ENCODE data around the gene SCGN. TPM values are rescaled to one million over a fixed set of nuclear protein-coding genes. Genes with fewer than 3 reads are reported as not detected.

The SCGN gene
- total RNA-seq, 1 experiment from 2014 or later: not detected

DNA sequence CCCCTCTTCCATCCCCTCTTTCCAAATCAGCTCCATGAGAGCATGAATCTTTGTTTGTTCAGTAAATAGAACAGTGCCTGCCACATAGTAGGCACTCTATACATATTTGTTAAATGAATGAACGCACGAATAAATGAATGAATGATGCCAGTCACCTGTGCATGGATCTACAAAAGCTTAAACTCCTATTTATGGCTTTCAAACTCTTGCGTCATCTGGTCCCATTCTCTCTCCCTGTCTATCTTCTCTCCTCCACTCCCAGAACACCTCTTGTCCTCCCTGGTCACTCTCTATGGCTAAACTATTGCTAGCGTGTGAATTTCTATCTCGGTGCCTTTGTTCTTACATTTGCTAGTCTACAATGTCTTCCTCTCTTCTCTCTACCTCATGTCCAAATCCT is 24.8 kb downstream of the SCGN start:
- no peaks in the 10 kb centered on the region for H3K9me3 ChIP-seq (ENCODE audit: control insufficient read depth, insufficient read depth, low read depth, low read length)
- POLR2A ChIA-PET: no interaction called here
- H3K36me3 ChIP-seq (ENCODE audit: control insufficient read depth, insufficient read depth, low read length): no peaks in the 10 kb centered on the region
- no TSS peak for BruUV-seq (replicated peaks)
- CTCF ChIA-PET: no interaction called here
- no peak for TF ChIP-seq SIN3A (IDR thresholded peaks at IDR 0.05; ENCODE audit: borderline replicate concordance, insufficient read depth, low read depth, low read length)
- TF ChIP-seq CTCF (IDR thresholded peaks at IDR 0.05): no peak
- no peak for TF ChIP-seq REST (IDR thresholded peaks at IDR 0.05; ENCODE audit: insufficient read depth in 1 of 2, low read depth in 2 of 2, low read length in 1 of 2)
- no peak for TF ChIP-seq TCF7L2 (IDR thresholded peaks at IDR 0.05; ENCODE audit: low read depth, low read length)
- no peak for TF ChIP-seq POLR2AphosphoS5 (IDR thresholded peaks at IDR 0.05; ENCODE audit: low read depth, low read length)
- DNase-seq (ENCODE audit: low read depth, low spot score) (no peak), ATAC-seq (no peak)
- in situ Hi-C loops (cut with HindIII; ENCODE audit: low pct_unique_long_range_greater_than_20kb, low sequenced_read_pairs) (no loop called here), intact Hi-C loops (cut with micrococcal nuclease; ENCODE audit: unreplicated experiment) (no loop called here)
- no peak overlapping the region for H3K4me3 ChIP-seq (ENCODE audit: low read depth in 2 of 2, low read length in 2 of 2)
- no peaks in the 10 kb centered on the region for H3K4me1 ChIP-seq (ENCODE audit: control insufficient read depth, insufficient read depth, low read length)
- peaks cover 3% of the 10 kb centered on the region; the same call in 1 of the 2 replicates for H3K27me3 ChIP-seq (ENCODE audit: control insufficient read depth, insufficient read depth, low read length)
- H3K27ac ChIP-seq (ENCODE audit: low read length): no peak overlapping the region

GRCh38 chr6:25681848-25682247 is 29.8 kb downstream of the SCGN start:
- DNase-seq (ENCODE audit: low read depth, low spot score): no peak
- intact Hi-C loops (cut with micrococcal nuclease; ENCODE audit: unreplicated experiment) (no loop called here), in situ Hi-C loops (cut with HindIII; ENCODE audit: low pct_unique_long_range_greater_than_20kb, low sequenced_read_pairs) (no loop called here)
- Histone ChIP-seq H3K27me3 (ENCODE audit: control insufficient read depth, insufficient read depth, low read length) (peaks cover 2% of the 10 kb centered on the region; the same call in 1 of the 2 replicates), H3K4me3 (ENCODE audit: low read depth in 2 of 2, low read length in 2 of 2) (no peak overlapping the region), H3K36me3 (ENCODE audit: control insufficient read depth, insufficient read depth, low read length) (no peaks in the 10 kb centered on the region), H3K27ac (ENCODE audit: low read length) (no peak overlapping the region), H3K4me1 (ENCODE audit: control insufficient read depth, insufficient read depth, low read length) (no peaks in the 10 kb centered on the region), H3K9me3 (ENCODE audit: control insufficient read depth, insufficient read depth, low read depth, low read length) (no peaks in the 10 kb centered on the region)
- no TSS peak for BruUV-seq (replicated peaks)
- ATAC-seq: no peak
- CTCF ChIA-PET: no interaction called here
- TF ChIP-seq SIN3A (IDR thresholded peaks at IDR 0.05; ENCODE audit: borderline replicate concordance, insufficient read depth, low read depth, low read length): no peak
- POLR2A ChIA-PET: no interaction called here

DNA sequence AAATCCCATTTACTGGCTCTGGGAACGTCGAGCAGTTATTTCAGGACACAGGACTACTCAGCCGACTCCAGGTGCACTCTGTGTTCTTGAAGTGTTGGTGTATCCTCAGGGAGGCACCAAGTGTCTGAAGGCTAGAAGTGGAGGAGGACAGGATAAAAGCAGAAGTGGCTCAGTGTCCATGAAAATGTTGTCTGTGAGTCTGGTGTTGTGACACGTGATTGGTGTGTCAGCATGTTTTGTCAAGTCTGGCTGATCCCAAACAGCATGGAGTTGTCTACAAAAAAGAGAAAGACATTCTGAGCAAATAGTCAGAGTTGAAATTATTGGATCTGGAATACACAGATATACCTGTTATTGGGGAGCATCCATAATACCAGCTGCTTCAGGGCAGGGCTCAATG is 30.3 kb downstream of the SCGN start:
- POLR2A ChIA-PET: no interaction called here
- intact Hi-C loops (cut with micrococcal nuclease; ENCODE audit: unreplicated experiment) (no loop called here), in situ Hi-C loops (cut with HindIII; ENCODE audit: low pct_unique_long_range_greater_than_20kb, low sequenced_read_pairs) (no loop called here)
- Histone ChIP-seq H3K4me1 (ENCODE audit: control insufficient read depth, insufficient read depth, low read length) (no peaks in the 10 kb centered on the region), H3K27ac (ENCODE audit: low read length) (no peak overlapping the region), H3K4me3 (ENCODE audit: low read depth in 2 of 2, low read length in 2 of 2) (no peak overlapping the region), H3K9me3 (ENCODE audit: control insufficient read depth, insufficient read depth, low read depth, low read length) (no peaks in the 10 kb centered on the region), H3K27me3 (ENCODE audit: control insufficient read depth, insufficient read depth, low read length) (peaks cover 2% of the 10 kb centered on the region; the same call in 1 of the 2 replicates), H3K36me3 (ENCODE audit: control insufficient read depth, insufficient read depth, low read length) (no peaks in the 10 kb centered on the region)
- ATAC-seq (no peak), DNase-seq (ENCODE audit: low read depth, low spot score) (no peak)
- CTCF ChIA-PET: no interaction called here
- no peak for TF ChIP-seq TCF7L2 (IDR thresholded peaks at IDR 0.05; ENCODE audit: low read depth, low read length)
- no peak for TF ChIP-seq REST (IDR thresholded peaks at IDR 0.05; ENCODE audit: insufficient read depth in 1 of 2, low read depth in 2 of 2, low read length in 1 of 2)
- TF ChIP-seq SIN3A (IDR thresholded peaks at IDR 0.05; ENCODE audit: borderline replicate concordance, insufficient read depth, low read depth, low read length): no peak
- no peak for TF ChIP-seq POLR2AphosphoS5 (IDR thresholded peaks at IDR 0.05; ENCODE audit: low read depth, low read length)
- no peak for TF ChIP-seq CTCF (IDR thresholded peaks at IDR 0.05)
- no TSS peak for BruUV-seq (replicated peaks)
